DLD1 (cell line): ENCODE results near the gene TMEM222.

Experiments used
- in situ Hi-C: cut with HindIII; loops from 2 replicates; pipeline ENCODE4 v1.10.0; 2017; ENCODE audit warnings: low sequenced_read_pairs

The TMEM222 gene, protein sequence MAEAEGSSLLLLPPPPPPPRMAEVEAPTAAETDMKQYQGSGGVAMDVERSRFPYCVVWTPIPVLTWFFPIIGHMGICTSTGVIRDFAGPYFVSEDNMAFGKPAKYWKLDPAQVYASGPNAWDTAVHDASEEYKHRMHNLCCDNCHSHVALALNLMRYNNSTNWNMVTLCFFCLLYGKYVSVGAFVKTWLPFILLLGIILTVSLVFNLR

GRCh38 chr1:27321813-27322568 lies at the start of gene TMEM222:
TMEM222 (plus strand) TSS chr1:27322163; CDS start chr1:27322198, 35 bp downstream.
- in situ Hi-C loops: no loop called here

- in situ Hi-C loops: no loop called here
These were observed 47.8 kb upstream of the TMEM222 start for GRCh38 chr1:27274204-27274603.

- in situ Hi-C loops: loop anchor here (25.0 kb wide), 1 partner anchor 238 kb away; no protein-coding TSS in a partner anchor
These were observed 46.3 kb upstream of the TMEM222 start for GRCh38 chr1:27275696-27276095.

DNA sequence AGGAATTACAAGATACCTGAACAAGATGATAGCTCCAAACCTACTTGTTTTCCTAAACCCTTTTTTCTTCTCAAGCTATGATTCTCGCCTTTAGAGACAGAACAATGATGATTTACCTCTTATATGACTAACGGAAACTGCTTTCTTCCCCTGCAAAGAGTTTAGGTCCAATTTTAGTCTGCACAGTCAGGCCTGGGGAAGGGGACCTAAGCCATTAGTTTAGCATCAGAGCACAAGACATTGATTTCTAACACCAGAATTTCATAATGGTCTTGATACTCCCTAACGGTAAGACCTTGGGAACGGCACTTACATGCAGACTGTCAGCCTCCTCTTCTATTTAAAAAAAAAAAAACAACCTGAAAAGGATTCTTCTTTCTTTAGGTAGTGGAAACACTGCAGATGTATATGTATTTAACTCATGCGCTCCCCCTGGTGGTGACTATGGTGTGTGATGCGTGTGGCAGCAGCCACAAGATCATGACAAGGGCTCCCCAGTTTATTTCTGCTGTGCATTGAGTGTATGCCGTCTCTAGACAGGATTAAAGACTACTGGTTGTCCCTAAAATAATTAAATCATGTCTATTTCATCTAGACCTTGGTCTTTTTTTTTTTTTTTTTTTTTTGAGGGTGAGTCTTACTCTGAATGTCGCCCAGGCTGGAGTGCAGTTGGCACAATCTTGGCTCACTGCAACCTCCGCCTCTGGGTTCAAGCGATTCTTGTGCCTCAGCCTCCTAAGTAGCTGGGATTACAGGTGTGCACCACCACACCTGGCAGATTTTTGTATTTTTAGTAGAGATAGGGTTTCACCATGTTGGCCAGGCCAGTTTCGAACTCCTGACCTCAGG lies 37.3 kb upstream of the TMEM222 start:
- in situ Hi-C loops: loop anchor here (25.0 kb wide), 1 partner anchor 247 kb away; no protein-coding TSS in a partner anchor

- in situ Hi-C loops: loop anchor here (25.0 kb wide), 1 partner anchor 248 kb away; no protein-coding TSS in a partner anchor
These were observed 36.7 kb upstream of the TMEM222 start for GRCh38 chr1:27285274-27285660.

GRCh38 chr1:27285821-27286220 lies 36.1 kb upstream of the TMEM222 start:
- in situ Hi-C loops: loop anchor here (25.0 kb wide), 1 partner anchor 249 kb away; no protein-coding TSS in a partner anchor

- in situ Hi-C loops: loop anchor here (25.0 kb wide), 1 partner anchor 252 kb away; no protein-coding TSS in a partner anchor
These were observed 32.8 kb upstream of the TMEM222 start for GRCh38 chr1:27289125-27289524.

DNA sequence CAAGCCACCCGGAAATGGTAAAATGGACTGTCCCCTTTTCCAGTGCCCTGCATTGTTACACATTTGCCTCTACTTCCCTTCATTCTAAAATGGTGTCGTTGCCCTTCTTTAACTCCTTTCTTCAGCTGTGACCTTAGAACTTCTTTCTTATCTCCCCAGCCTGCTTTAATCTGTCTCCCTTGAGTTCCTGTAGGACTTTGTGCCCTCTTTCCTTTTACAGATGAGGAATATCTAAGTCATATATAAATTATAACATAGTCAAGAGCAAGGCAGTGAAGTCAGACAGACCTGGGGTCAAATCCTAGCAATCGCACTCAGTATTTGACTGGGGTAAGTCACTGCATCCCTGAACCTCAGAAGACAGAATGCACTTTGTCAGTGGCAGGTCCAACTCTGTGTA lies 31.4 kb upstream of the TMEM222 start:
- in situ Hi-C loops: loop anchor here (25.0 kb wide), 1 partner anchor 253 kb away; no protein-coding TSS in a partner anchor

DNA sequence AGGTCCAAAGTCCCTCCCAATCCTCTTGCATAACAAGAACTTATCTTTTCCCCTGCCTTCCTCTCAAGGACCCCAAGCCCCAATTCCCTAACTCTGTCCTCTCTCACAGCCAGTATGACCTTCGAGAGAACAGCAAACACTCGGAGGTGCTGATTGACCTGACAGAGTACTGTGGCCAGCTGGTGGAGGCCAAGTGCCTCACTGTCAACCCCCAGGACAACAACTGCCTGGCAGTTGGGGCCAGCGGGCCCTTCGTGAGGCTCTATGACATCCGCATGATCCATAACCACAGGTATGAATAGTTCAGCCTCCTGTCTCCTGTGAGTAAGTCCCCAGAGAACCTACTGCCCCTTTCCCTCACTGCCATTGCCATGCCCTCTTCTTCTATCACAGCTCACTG lies 29.9 kb upstream of the TMEM222 start:
- in situ Hi-C loops: loop anchor here (25.0 kb wide), 1 partner anchor 255 kb away; no protein-coding TSS in a partner anchor

GRCh38 chr1:27293915-27294314 lies 28.0 kb upstream of the TMEM222 start:
- in situ Hi-C loops: loop anchor here (25.0 kb wide), 1 partner anchor 257 kb away; no protein-coding TSS in a partner anchor

- in situ Hi-C loops: loop anchor here (25.0 kb wide), 1 partner anchor 260 kb away; no protein-coding TSS in a partner anchor
These were observed 25.1 kb upstream of the TMEM222 start for GRCh38 chr1:27296773-27297291.

DNA sequence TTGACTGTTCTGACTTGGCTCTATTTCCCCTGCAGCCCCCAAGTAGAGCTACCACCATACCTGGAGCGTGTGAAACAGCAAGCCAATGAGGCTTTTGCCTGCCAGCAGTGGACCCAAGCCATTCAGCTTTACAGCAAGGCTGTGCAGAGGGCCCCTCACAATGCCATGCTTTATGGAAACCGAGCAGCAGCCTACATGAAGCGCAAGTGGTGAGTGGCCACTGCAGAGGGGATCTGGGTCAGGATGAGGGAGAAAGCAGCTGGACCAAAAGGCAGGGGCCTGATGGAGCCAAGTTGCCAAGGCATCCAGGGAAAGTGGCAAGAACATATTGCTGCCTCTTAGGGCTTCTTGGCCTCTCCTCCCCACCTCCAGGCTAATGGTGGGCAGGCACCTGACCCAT lies 24.1 kb upstream of the TMEM222 start:
- in situ Hi-C loops: loop anchor here (25.0 kb wide), 1 partner anchor 261 kb away; no protein-coding TSS in a partner anchor

GRCh38 chr1:27298632-27299384 lies 23.2 kb upstream of the TMEM222 start:
- in situ Hi-C loops: loop anchor here (25.0 kb wide), 1 partner anchor 262 kb away; no protein-coding TSS in a partner anchor

GRCh38 chr1:27299385-27300271 lies 22.3 kb upstream of the TMEM222 start:
- in situ Hi-C loops: loop anchor here (25.0 kb wide), 1 partner anchor 262 kb away; no protein-coding TSS in a partner anchor

DNA sequence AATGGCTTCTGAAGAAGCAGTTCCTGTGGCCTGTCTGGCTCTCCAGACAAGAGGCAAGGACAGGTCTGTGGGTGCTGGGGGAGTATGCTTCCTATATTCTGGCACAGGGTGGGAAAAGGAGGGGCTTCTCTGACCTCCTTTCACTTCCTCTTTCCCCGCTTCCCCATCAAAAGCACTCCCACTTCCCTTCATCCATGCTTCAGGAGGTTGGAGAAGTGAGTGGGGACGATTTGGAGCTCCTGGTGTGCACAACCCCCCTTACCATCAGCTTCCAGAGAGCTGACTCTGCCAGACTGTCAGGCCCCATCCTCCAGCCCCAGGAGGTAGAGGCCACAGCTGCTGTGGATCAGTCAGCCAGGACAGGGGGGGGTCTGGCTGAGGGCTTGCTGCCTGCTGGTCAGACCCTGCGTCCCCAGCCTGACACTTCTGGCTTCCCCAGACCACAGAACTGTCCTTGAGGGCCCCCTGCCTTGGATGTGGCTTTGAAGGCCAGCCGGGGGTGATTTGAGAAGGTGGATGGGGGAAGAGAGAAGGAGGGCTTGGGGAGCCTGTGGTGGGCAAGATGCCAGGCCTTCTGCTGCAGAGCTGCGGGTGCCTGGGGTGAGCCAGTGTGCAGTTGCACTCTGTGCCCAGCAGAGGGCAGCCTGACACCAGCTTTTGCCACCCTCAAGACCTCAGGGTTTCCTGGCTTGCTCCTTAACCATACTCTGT lies 21.5 kb upstream of the TMEM222 start:
- in situ Hi-C loops: no loop called here

- in situ Hi-C loops: no loop called here
These were observed 20.9 kb upstream of the TMEM222 start for GRCh38 chr1:27301052-27301422.

GRCh38 chr1:27301582-27302199 lies 20.3 kb upstream of the TMEM222 start:
- in situ Hi-C loops: no loop called here

- in situ Hi-C loops: no loop called here
These were observed 19.4 kb upstream of the TMEM222 start for GRCh38 chr1:27302612-27303011.
